Endothelial cell (in vitro differentiated cells): ENCODE data around the gene SCAI. TPM values are rescaled to one million over a fixed set of nuclear protein-coding genes. Genes with fewer than 3 reads are reported as not detected.
"Not testable (repeated sequence)": the region's sequence is repeated elsewhere in the genome, so short reads cannot be mapped to it uniquely, and the experiment has no call there.

ENCODE experiments used
- DNase-seq: peaks from one replicate; pipeline ENCODE4 v3.0.0; 2021; ENCODE audit warnings: low spot score
- H3K27ac Mint-ChIP-seq: one replicate; pipeline ENCODE4 v1.8.0; 2021; ENCODE audit warnings: mixed read lengths, inconsistent platforms; ENCODE audit not compliant: unreplicated experiment
- H3K27me3 Mint-ChIP-seq: one replicate; pipeline ENCODE4 v1.8.0; 2021; ENCODE audit warnings: mild to moderate bottlenecking, moderate library complexity, mixed read lengths, inconsistent platforms; ENCODE audit not compliant: unreplicated experiment
- H3K36me3 Mint-ChIP-seq: one replicate; pipeline ENCODE4 v1.8.0; 2021; ENCODE audit warnings: mild to moderate bottlenecking, low read depth, mixed read lengths, inconsistent platforms; ENCODE audit not compliant: unreplicated experiment
- H3K4me1 Mint-ChIP-seq: one replicate; pipeline ENCODE4 v1.8.0; 2021; ENCODE audit warnings: mild to moderate bottlenecking, mixed read lengths, inconsistent platforms; ENCODE audit not compliant: unreplicated experiment
- H3K4me3 Mint-ChIP-seq: one replicate; pipeline ENCODE4 v1.8.0; 2021; ENCODE audit warnings: mild to moderate bottlenecking, mixed read lengths, inconsistent platforms; ENCODE audit not compliant: unreplicated experiment
- H3K9me3 Mint-ChIP-seq: one replicate; pipeline ENCODE4 v1.8.0; 2021; ENCODE audit warnings: mixed read lengths, inconsistent platforms; ENCODE audit not compliant: unreplicated experiment
- CTCF ChIP-seq: fragments of 200-600 bp; sonication (generic); IDR thresholded peaks from one replicate; pipeline ENCODE4 v1.5.0; 2021; ENCODE audit warnings: antibody characterized with exemption; ENCODE audit not compliant: unreplicated experiment
- total RNA-seq: library from RNA; stranded (reverse); fragmentation: NEBNext Ultra II Directional; extraction: Animal tissue kit (Norgen Biotek cat#: 25700); gene quantifications from one replicate; pipeline ENCODE4 v1.2.1, GENCODE V29; 2021; ENCODE audit not compliant: unreplicated experiment

The SCAI gene
- total RNA-seq, 1 donor from 2014 or later, result 12.3 TPM

- H3K27me3 Mint-ChIP-seq, result peaks cover 2% of the 10 kb centered on the region
- no peaks in the 10 kb centered on the region for H3K9me3 Mint-ChIP-seq
- peaks cover 15% of the 10 kb centered on the region for H3K4me1 Mint-ChIP-seq
- H3K4me3 Mint-ChIP-seq, result no peak overlapping the region
- H3K27ac Mint-ChIP-seq, result no peak overlapping the region
- TF ChIP-seq CTCF, result no peak
- DNase-seq, result no peak
- H3K36me3 Mint-ChIP-seq, result no peaks in the 10 kb centered on the region
Observed at GRCh38 chr9:125176636-125177035, 33.3 kb upstream of the SCAI start.

GRCh38 chr9:125172031-125172755 is 28.9 kb upstream of the SCAI start:
- no peak for TF ChIP-seq CTCF
- no peaks in the 10 kb centered on the region for H3K9me3 Mint-ChIP-seq
- no peak for DNase-seq
- no peak overlapping the region for H3K27ac Mint-ChIP-seq
- peaks cover 2% of the 10 kb centered on the region for H3K27me3 Mint-ChIP-seq
- peaks cover 6% of the 10 kb centered on the region for H3K36me3 Mint-ChIP-seq
- peaks cover 15% of the 10 kb centered on the region for H3K4me1 Mint-ChIP-seq
- H3K4me3 Mint-ChIP-seq, result no peak overlapping the region

- no peak for TF ChIP-seq CTCF
- Mint-ChIP-seq H3K9me3 (no peaks in the 10 kb centered on the region), H3K27ac (no peak overlapping the region), H3K36me3 (peaks cover 6% of the 10 kb centered on the region), H3K4me1 (peaks cover 12% of the 10 kb centered on the region), H3K4me3 (no peak overlapping the region), H3K27me3 (no peaks in the 10 kb centered on the region)
- DNase-seq, result no peak
Observed at GRCh38 chr9:125169895-125170294, 26.6 kb upstream of the SCAI start.

GRCh38 chr9:125166762-125167161 is 23.4 kb upstream of the SCAI start:
- Mint-ChIP-seq H3K27ac (no peak overlapping the region), H3K36me3 (peaks cover 6% of the 10 kb centered on the region), H3K4me1 (no peaks in the 10 kb centered on the region), H3K4me3 (no peak overlapping the region), H3K9me3 (no peaks in the 10 kb centered on the region), H3K27me3 (no peaks in the 10 kb centered on the region)
- no peak for DNase-seq
- no peak for TF ChIP-seq CTCF

- not testable (repeated sequence) for H3K4me1 Mint-ChIP-seq, H3K36me3 Mint-ChIP-seq, H3K9me3 Mint-ChIP-seq, DNase-seq, H3K27me3 Mint-ChIP-seq, H3K27ac Mint-ChIP-seq, H3K4me3 Mint-ChIP-seq
Observed at GRCh38 chr9:125162891-125163290, 19.6 kb upstream of the SCAI start.
